CD4-positive, alpha-beta T cell (primary cell): ENCODE data around the gene NSUN6. TPM values are rescaled to one million over a fixed set of nuclear protein-coding genes. Genes with fewer than 3 reads are reported as not detected.
A peak's percentile ranks its signal among the peaks of the same experiment; 100 is the strongest.

Source experiments
- ATAC-seq: fragments of 200-7000 bp; cut with Tn5 transposase; one replicate; pipeline ENCODE4 v1.10.0; 2022; ENCODE audit warnings: mild to moderate bottlenecking; ENCODE audit not compliant: poor library complexity
- CTCF ChIA-PET: fragments of 350-600 bp; sonication (Branson Sonifier 250); formaldehyde crosslinking; loops from one replicate; lab custom pipeline; 2021; ENCODE audit warnings: antibody characterized with exemption, inconsistent platforms; lab: Charles Lee
- POLR2A ChIA-PET: fragments of 350-600 bp; sonication (Branson Sonifier 250); formaldehyde crosslinking; loops from one replicate; lab custom pipeline; 2021; ENCODE audit warnings: antibody characterized with exemption, inconsistent platforms; lab: Charles Lee
- DNase-seq, 14 experiments: peaks; one replicate each; pipeline ENCODE4 v3.0.0-alpha.2; 2013 to 2020; ENCODE audit warnings: mixed read lengths in 2 of 14
- H3K27ac ChIP-seq, 2 donors: one replicate each; pipeline versions ENCODE4 v1.5.1 to v1.7.0; 2013; ENCODE audit warnings: low read length in 2 of 2, low read depth in 1 of 2, mild to moderate bottlenecking in 1 of 2
- H3K27me3 ChIP-seq, 2 experiments: 1 replicate in 1 of 2; 2 replicates in 1 of 2; pipeline versions ENCODE4 v1.6.1 to v1.7.0; 2013; ENCODE audit warnings: low read length in 2 of 2, control low read depth in 1 of 2, mild to moderate bottlenecking in 1 of 2, moderate library complexity in 1 of 2; ENCODE audit not compliant: insufficient read depth in 2 of 2, control insufficient read depth in 1 of 2
- H3K36me3 ChIP-seq: one replicate; pipeline ENCODE4 v1.6.1; 2013; ENCODE audit warnings: low read length, control low read depth; ENCODE audit not compliant: insufficient read depth
- H3K4me1 ChIP-seq: one replicate; pipeline ENCODE4 v1.6.1; 2013; ENCODE audit warnings: low read length, control low read depth; ENCODE audit not compliant: insufficient read depth
- H3K4me3 ChIP-seq: one replicate; pipeline ENCODE4 v1.5.1; 2013; ENCODE audit warnings: mild to moderate bottlenecking, low read length, moderate library complexity
- H3K9me3 ChIP-seq, 2 experiments: 1 replicate in 1 of 2; 2 replicates in 1 of 2; pipeline versions ENCODE4 v1.6.1 to v1.7.0; 2013; ENCODE audit warnings: low read length in 2 of 2, mild to moderate bottlenecking in 2 of 2, control low read depth in 1 of 2, moderate library complexity in 1 of 2; ENCODE audit not compliant: control insufficient read depth in 1 of 2, insufficient read depth in 1 of 2
- H3K27ac Mint-ChIP-seq: one replicate; pipeline ENCODE4 v1.8.0; 2020; ENCODE audit warnings: mixed read lengths
- H3K27me3 Mint-ChIP-seq: one replicate; pipeline ENCODE4 v1.8.0; 2021; ENCODE audit warnings: mixed read lengths
- H3K36me3 Mint-ChIP-seq: one replicate; pipeline ENCODE4 v1.8.0; 2021; ENCODE audit warnings: low read depth, mixed read lengths
- H3K4me1 Mint-ChIP-seq: one replicate; pipeline ENCODE4 v1.8.0; 2021; ENCODE audit warnings: low read depth, mixed read lengths
- H3K4me3 Mint-ChIP-seq: one replicate; pipeline ENCODE4 v1.8.0; 2020; ENCODE audit warnings: mild to moderate bottlenecking, mixed read lengths
- H3K9me3 Mint-ChIP-seq: one replicate; pipeline ENCODE4 v1.8.0; 2020; ENCODE audit warnings: mixed read lengths
- intact Hi-C, 2 experiments: fragments of 100-400 bp; cut with DNase I in 1 of 2; cut with micrococcal nuclease in 1 of 2; formaldehyde crosslinking; loops; one replicate each; pipeline versions ENCODE4 v1.15.1 to v1.9.0; 2023 to 2025; cut with DNase I, micrococcal nuclease
- total RNA-seq, 174 experiments: library from RNA in 2 of 174; stranded (reverse) in 2 of 174; gene quantifications; one replicate each; pipeline ENCODE4 v1.2.3 and lab custom pipeline; 2021 to 2026
- TF ChIP-seq, protein P1 (sequence below): fragments of 200-600 bp; IDR thresholded peaks from one replicate; pipeline ENCODE4 v1.8.0; 2022; ENCODE audit warnings: antibody characterized with exemption, mild to moderate bottlenecking

NSUN6 gene
- total RNA-seq, 2 experiments from 2014 or later: 22.9 to 27.2 TPM

DNA sequence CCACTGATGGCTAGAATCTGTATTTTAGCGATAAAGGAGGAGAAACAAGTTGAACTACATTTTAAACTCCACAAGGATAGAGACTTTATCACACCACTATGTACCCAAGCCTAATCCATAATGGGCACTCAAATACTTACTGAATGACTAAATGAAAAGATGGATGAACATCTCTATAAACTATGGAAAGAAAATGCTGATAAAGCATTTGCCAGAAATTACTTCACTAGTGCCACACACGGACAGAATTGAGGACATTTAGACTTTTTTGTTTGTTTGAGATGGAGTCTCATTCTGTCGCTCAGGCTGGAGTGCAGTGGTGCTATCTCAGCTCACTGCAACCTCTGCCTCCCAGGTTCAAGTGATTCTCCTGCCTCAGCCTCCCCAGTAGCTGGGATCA lies 1.7 kb upstream of the NSUN6 start:
- peak overlapping the region; percentile 58 for H3K4me3 Mint-ChIP-seq

DNA sequence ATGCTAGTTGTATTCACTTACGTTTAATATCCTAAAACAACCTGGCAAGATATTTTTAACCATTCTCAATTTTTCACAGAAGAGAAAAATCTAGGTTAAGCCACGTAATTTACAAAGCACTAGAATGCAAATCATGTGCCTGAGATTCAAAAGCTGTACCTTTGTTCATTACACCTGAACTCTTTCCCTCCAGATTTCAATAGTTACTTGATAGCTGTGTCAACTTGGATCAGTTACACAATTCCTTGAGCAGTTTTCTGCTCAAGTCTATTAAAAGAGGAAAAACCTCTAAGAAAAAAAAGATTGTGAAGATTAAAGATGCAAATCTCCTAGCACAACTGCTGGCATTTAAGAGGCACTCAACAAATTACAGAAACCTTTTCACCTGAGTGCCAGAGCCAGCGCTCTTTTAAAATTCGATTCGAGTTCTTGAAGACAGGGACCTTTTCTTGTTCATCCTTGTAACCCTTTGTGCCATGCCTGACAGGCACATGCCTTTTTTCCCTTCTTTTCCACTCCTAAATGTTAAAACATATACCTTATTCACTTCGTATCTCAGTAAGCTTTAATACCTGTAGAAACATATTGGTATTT lies 886 bp downstream of the NSUN6 start:
- POLR2A ChIA-PET: interaction anchor here (0.9 to 5.5 kb wide), 2 partner anchors 9 to 22 kb away, joined by 4 to 27 read pairs; partner anchors contain the start of gene ARL5B
- Mint-ChIP-seq H3K4me1 (peaks cover 45% of the 10 kb centered on the region), H3K4me3 (peak overlapping the region; percentile 98), H3K27me3 (no peaks in the 10 kb centered on the region), H3K9me3 (no peaks in the 10 kb centered on the region), H3K27ac (peak overlapping the region; percentile 97), H3K36me3 (peaks cover 48% of the 10 kb centered on the region)
- intact Hi-C loops: loop anchor here (2.0 to 10.0 kb wide), 4 partner anchors 24 to 1833 kb away; partner anchors contain the start of genes RSU1 (in 1 of the 2) and STAM (in 1 of the 2)
- CTCF ChIA-PET: interaction anchor here (1.8 kb wide), 1 partner anchor 33 kb away, joined by 4 read pairs; no protein-coding TSS in a partner anchor
- Histone ChIP-seq H3K4me1 (peaks cover 15% of the 10 kb centered on the region), H3K4me3 (peak overlapping the region; percentile 68), H3K36me3 (peaks cover 4% of the 10 kb centered on the region), H3K9me3 (no peaks in the 10 kb centered on the region), H3K27ac (peak overlapping the region; percentile 92 to 97), H3K27me3 (no peaks in the 10 kb centered on the region)
- no peak for ATAC-seq
- DNase-seq: peak in 2 of 14 experiments; percentile 13 to 17
- TF ChIP-seq, protein P1, sequence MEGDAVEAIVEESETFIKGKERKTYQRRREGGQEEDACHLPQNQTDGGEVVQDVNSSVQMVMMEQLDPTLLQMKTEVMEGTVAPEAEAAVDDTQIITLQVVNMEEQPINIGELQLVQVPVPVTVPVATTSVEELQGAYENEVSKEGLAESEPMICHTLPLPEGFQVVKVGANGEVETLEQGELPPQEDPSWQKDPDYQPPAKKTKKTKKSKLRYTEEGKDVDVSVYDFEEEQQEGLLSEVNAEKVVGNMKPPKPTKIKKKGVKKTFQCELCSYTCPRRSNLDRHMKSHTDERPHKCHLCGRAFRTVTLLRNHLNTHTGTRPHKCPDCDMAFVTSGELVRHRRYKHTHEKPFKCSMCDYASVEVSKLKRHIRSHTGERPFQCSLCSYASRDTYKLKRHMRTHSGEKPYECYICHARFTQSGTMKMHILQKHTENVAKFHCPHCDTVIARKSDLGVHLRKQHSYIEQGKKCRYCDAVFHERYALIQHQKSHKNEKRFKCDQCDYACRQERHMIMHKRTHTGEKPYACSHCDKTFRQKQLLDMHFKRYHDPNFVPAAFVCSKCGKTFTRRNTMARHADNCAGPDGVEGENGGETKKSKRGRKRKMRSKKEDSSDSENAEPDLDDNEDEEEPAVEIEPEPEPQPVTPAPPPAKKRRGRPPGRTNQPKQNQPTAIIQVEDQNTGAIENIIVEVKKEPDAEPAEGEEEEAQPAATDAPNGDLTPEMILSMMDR: no peak

More for the DNA sequence above, 1.7 kb upstream of the NSUN6 start:
- Mint-ChIP-seq H3K36me3 (peaks cover 36% of the 10 kb centered on the region), H3K9me3 (no peaks in the 10 kb centered on the region), H3K27me3 (no peaks in the 10 kb centered on the region), H3K27ac (peak overlapping the region; percentile 97), H3K4me1 (peaks cover 46% of the 10 kb centered on the region)
- ChIA-PET POLR2A (no interaction called here), CTCF (interaction anchor here (0.7 kb wide), 1 partner anchor 1840 kb away, joined by 3 read pairs; no protein-coding TSS in a partner anchor)
- TF ChIP-seq, protein P1: no peak
- DNase-seq (no peak), ATAC-seq (no peak)
- Histone ChIP-seq H3K4me3 (no peak overlapping the region), H3K9me3 (no peaks in the 10 kb centered on the region), H3K27me3 (no peaks in the 10 kb centered on the region), H3K36me3 (peaks cover 4% of the 10 kb centered on the region), H3K4me1 (peaks cover 11% of the 10 kb centered on the region), H3K27ac (no peak overlapping the region)
- intact Hi-C loops: loop anchor here in 1 of 2 experiments (5.0 to 10.0 kb wide), 3 partner anchors 1008 to 1836 kb away; partner anchors contain the start of genes RSU1 and STAM

DNA sequence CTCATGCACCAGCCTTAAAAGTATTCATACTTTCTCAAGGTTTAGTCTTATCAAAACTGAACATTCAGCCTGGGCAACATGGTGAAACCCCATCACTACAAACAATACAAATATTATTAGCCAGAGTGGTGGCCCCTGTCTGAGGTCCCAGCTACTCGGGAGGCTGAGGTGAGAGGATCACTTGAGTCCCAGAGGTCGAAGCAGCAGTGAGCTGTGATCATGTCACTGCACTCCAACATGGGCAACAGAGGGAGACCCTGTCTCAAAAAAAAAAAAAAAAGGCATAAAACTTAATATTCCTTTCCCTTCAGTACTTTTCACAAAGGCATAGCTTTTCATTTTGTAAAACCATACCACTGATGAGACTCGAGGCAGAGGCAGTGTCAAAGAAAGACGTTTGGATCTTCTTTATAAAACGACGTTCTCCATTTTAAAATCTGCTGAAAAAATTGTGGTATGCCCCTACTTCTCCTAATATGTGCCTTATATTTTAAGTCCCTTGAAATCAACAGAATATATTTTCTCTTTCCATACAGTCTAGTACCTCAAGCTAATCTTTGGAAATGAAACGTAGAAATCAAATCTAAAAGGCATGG lies 1.9 kb downstream of the NSUN6 start:
- Mint-ChIP-seq H3K4me1 (peaks cover 45% of the 10 kb centered on the region), H3K27me3 (no peaks in the 10 kb centered on the region), H3K4me3 (peak overlapping the region; percentile 98), H3K36me3 (peaks cover 52% of the 10 kb centered on the region), H3K27ac (peak overlapping the region; percentile 97), H3K9me3 (no peaks in the 10 kb centered on the region)
- Histone ChIP-seq H3K27ac (no peak overlapping the region), H3K9me3 (no peaks in the 10 kb centered on the region), H3K4me3 (no peak overlapping the region), H3K36me3 (peaks cover 3% of the 10 kb centered on the region), H3K27me3 (no peaks in the 10 kb centered on the region), H3K4me1 (peaks cover 15% of the 10 kb centered on the region)
- TF ChIP-seq, protein P1: no peak
- POLR2A ChIA-PET: interaction anchor here (1.9 to 5.5 kb wide), 2 partner anchors 10 to 22 kb away, joined by 6 to 27 read pairs; partner anchors contain the start of gene ARL5B
- ATAC-seq (no peak), DNase-seq (no peak)
- intact Hi-C loops: no loop called here
- CTCF ChIA-PET: interaction anchor here (1.8 kb wide), 1 partner anchor 34 kb away, joined by 4 read pairs; no protein-coding TSS in a partner anchor
